ENCODE measurements around the gene GOPC.

GOPC gene

DNA sequence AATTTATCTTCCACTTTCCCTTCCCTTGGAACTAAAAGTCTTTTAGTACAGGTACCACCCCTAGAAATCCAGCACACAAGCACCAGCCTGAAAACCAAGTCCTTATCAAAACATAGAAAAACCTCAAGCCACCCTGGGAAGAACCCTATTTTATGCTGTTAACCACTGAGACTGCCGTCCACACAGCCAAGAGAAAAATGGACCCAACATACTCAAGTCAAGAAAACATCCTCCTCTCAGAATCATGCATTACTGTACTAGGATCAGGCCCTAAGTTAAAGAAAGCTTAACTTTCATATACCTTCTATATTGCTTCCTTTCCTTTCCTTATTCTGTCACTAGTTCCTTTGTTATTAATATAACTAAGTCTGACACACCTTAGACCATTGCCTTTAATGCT, 16.9 kb upstream of the GOPC start:
- no peak for DNase-seq (ENCODE audit: low read depth)
- TF ChIP-seq, protein P1, sequence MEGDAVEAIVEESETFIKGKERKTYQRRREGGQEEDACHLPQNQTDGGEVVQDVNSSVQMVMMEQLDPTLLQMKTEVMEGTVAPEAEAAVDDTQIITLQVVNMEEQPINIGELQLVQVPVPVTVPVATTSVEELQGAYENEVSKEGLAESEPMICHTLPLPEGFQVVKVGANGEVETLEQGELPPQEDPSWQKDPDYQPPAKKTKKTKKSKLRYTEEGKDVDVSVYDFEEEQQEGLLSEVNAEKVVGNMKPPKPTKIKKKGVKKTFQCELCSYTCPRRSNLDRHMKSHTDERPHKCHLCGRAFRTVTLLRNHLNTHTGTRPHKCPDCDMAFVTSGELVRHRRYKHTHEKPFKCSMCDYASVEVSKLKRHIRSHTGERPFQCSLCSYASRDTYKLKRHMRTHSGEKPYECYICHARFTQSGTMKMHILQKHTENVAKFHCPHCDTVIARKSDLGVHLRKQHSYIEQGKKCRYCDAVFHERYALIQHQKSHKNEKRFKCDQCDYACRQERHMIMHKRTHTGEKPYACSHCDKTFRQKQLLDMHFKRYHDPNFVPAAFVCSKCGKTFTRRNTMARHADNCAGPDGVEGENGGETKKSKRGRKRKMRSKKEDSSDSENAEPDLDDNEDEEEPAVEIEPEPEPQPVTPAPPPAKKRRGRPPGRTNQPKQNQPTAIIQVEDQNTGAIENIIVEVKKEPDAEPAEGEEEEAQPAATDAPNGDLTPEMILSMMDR (IDR thresholded peaks at IDR 0.05; ENCODE audit: insufficient read depth, low read depth, low read length, missing control alignments): no peak

DNA sequence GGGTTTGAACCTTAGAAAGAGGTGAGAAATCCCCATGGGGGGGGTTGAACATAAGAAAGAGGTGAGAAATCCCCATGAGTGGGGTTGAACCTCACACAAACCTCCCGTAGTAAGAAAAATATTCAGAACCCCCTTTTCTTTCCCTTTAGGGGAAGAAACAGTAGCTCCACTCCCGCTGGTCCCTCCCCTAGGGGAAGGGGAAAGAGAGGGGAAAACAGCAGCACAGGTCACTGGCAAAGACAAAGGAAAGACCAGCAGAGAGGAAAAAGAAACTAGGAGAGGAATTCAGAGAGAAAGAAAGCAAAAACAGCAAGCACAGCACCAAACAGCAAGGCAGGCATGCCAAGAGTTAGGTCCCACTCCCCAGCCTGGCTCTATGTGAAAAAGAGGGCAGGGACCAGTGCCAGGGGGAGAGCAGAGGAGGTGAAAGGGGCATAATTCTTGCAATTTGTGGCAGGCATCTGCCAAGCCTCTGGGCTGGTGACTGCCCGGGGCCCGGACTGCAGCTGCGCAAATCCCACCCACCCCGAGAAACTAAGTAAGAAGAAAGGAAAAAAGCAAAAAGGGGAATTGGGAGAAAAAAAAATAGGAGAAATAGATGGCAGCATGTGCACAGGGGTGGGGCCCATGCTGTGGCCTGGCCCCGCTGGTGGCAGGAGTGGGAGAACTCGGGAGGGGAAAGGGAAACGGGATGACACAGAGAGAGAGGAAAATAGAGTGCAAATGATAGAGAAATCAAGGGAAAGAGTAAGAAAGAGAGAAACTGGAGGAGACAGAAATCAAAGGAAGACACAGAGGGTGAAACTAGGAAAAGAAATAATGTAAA, 15.1 kb upstream of the GOPC start:
- TF ChIP-seq, protein P1 (IDR thresholded peaks at IDR 0.05; ENCODE audit: insufficient read depth, low read depth, low read length, missing control alignments): no peak
- no peak for DNase-seq (ENCODE audit: low read depth)
- no peak overlapping the region for H3K4me3 ChIP-seq (ENCODE audit: low read length)

More for the DNA sequence above, 16.9 kb upstream of the GOPC start:
- no peak overlapping the region for H3K4me3 ChIP-seq (ENCODE audit: low read length)

DNA sequence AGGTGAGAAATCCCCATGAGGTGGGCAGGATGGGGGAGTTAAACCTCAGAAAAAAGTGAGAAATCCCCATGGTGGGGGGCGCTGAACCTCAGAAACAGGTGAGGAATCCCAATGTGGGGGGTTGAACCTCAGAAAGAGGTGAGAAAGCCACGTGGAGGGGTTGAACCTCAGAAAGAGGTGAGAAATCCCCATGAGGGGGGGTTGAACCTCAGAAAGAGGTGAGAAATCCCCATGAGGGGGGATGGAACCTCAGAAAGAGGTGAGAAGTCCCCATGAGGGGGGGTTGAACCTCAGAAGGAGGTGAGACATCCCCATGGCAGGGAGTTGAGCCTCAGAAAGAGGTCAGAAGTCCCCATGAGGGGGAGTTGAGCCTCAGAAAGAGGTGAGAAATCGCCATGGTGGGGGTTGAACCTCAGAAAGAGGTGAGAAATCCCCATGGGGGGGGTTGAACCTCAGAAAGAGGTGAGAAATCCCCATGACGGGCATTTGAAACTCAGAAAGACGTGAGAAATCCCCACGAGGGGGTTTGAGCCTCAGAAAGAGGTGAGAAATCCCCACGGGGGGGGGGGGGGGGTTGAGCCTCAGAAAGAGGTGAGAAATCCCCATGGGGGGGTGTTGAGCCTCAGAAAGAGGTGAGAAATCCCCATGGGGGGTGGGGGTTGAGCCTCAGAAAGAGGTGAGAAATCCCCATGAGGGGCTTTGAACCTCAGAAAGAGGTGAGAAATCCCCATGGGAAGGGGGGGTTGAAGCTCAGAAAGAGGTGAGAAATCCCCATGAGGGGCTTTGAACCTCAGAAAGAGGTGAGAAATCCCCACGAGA, 14.3 kb upstream of the GOPC start:
- TF ChIP-seq, protein P1 (IDR thresholded peaks at IDR 0.05; ENCODE audit: insufficient read depth, low read depth, low read length, missing control alignments): no peak
- no peak overlapping the region for H3K4me3 ChIP-seq (ENCODE audit: low read length)
- DNase-seq (ENCODE audit: low read depth): no peak

DNA sequence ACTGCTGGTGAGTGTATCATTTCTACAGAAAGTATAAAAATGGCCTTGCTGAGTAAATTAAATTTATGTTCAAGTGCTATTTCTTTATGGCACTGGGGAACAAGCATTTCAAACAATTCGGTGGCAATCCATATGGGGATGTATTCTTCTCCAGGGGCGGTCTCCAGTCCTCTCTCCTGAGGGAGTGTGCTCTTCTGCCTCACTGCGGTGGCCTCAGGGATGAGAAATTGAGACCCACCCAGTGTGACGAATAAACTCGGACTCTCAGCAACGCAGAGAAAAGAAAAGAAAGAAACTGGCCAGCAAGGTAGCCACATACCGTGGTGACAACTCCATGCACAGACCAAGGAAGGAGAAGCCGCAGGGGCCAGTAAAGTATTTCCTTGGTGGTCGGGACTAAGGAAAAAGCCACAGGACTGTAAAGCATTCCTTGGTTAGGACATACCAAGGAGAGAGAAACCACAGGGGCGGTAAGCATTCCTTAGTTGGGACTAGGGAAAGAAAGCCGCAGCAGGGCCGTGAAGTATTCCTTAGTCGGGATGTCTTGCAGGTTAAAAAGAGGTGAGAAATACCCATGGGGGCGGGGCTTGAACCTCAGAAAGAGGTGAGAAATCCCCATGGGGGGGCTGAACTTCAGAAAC, 13.6 kb upstream of the GOPC start:
- H3K4me3 ChIP-seq (ENCODE audit: low read length): no peak overlapping the region
- TF ChIP-seq, protein P1 (IDR thresholded peaks at IDR 0.05; ENCODE audit: insufficient read depth, low read depth, low read length, missing control alignments): no peak
- no peak for DNase-seq (ENCODE audit: low read depth)

DNA sequence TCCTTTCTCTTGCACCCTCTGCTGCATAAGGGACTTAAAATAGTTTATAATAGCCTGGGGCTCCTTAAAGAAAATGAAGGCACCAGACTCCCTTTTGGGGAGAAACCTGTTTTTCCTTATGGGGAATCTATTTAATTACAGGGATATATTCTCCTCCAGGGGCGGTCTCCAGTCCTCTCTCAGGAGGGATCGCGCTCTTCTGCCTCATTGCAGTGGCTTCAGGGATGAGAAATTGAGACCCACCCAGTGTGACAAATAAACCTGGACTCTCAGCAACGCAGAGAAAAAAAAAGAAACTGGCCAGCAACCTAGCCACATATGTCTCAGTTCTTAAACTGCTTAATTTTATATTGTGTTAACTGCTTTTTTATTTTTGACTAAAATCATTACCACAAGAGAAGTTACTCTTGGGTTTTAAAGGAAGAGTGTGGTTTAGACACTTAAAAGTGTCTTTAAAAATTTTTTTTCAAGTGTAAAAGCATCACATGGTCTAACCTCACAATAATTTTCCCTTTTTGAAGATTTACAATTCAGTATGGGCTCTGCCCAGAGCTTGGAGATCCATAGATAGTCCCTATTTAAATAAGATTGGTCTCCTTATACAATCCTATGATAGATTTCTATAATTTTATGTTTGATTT, 11.7 kb upstream of the GOPC start:
- peak; percentile 33 for DNase-seq (ENCODE audit: low read depth)
- no peak overlapping the region for H3K4me3 ChIP-seq (ENCODE audit: low read length)
- TF ChIP-seq, protein P1 (IDR thresholded peaks at IDR 0.05; ENCODE audit: insufficient read depth, low read depth, low read length, missing control alignments): no peak

DNA sequence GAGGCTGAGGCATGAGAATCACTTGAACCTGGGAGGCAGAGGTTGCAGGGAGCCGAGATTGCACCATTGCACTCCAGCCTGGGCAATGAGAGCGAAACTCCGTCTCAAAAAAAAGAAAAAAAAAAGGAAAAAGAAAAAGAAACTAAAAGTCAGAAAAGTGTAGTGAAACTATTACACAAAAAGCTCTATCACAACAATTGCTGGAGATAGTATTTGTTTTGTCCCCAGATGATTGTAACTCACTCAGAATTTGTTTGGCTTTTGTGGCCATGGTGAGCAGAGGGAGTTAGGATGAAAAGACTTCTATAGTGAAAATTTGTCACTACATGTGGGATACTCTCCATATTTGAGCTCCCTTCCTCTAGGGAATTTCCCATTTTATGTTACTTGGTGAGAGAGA, 5.2 kb upstream of the GOPC start:
- TF ChIP-seq, protein P1 (IDR thresholded peaks at IDR 0.05; ENCODE audit: insufficient read depth, low read depth, low read length, missing control alignments): no peak
- DNase-seq (ENCODE audit: low read depth): no peak
- H3K4me3 ChIP-seq (ENCODE audit: low read length): no peak overlapping the region
